ENCODE data around the gene NLGN2.
A peak's percentile ranks its signal among the peaks of the same experiment; 100 is the strongest.

NLGN2 gene

GRCh38 chr17:7415784-7416183 is 8.1 kb downstream of the NLGN2 start:
- DNase-seq: no peak

- DNase-seq: no peak
Observed at GRCh38 chr17:7416323-7416722, 8.7 kb downstream of the NLGN2 start.

- no peak for DNase-seq
Observed at GRCh38 chr17:7417056-7417655, 9.5 kb downstream of the NLGN2 start.

GRCh38 chr17:7418472-7419152 is 11.0 kb downstream of the NLGN2 start:
- no peak for DNase-seq

- no peak for DNase-seq
Observed at GRCh38 chr17:7419819-7420610, 12.4 kb downstream of the NLGN2 start, which contains the start of gene SPEM1. Gene SPEM1, plus strand, starts transcription at chr17:7420324. Its CDS starts 61 bp downstream, at chr17:7420385.

GRCh38 chr17:7421186-7421585 is 13.5 kb downstream of the NLGN2 start:
- no peak for DNase-seq

- DNase-seq: no peak
Observed at GRCh38 chr17:7423679-7424078, 16.0 kb downstream of the NLGN2 start.

- DNase-seq: no peak
Observed at GRCh38 chr17:7425316-7425715, 17.7 kb downstream of the NLGN2 start, which contains the start of gene SPEM2. Gene SPEM2, plus strand, starts transcription at chr17:7425616. Its CDS starts 73 bp downstream, at chr17:7425689.

- DNase-seq: no peak
Observed at GRCh38 chr17:7425756-7426155, 18.1 kb downstream of the NLGN2 start.

GRCh38 chr17:7426203-7426863 is 18.7 kb downstream of the NLGN2 start:
- DNase-seq: no peak

- no peak for DNase-seq
Observed at GRCh38 chr17:7426896-7427489, 19.3 kb downstream of the NLGN2 start.

- DNase-seq: no peak
Observed at GRCh38 chr17:7427549-7427948, 19.9 kb downstream of the NLGN2 start.

- no peak for DNase-seq
Observed at GRCh38 chr17:7428557-7428956, 20.9 kb downstream of the NLGN2 start, which contains the start of gene SPEM3. Gene SPEM3, plus strand, starts transcription at chr17:7428857. Its CDS starts 46 bp downstream, at chr17:7428903.

GRCh38 chr17:7429722-7430121 is 22.1 kb downstream of the NLGN2 start:
- DNase-seq: no peak

GRCh38 chr17:7431231-7431630 is 23.6 kb downstream of the NLGN2 start:
- no peak for DNase-seq

GRCh38 chr17:7432296-7432695 is 24.7 kb downstream of the NLGN2 start:
- no peak for DNase-seq

- DNase-seq: no peak
Observed at GRCh38 chr17:7435676-7436555, 28.3 kb downstream of the NLGN2 start.

- peak; percentile 86 for DNase-seq
Observed at GRCh38 chr17:7436556-7437368, 29.1 kb downstream of the NLGN2 start.

GRCh38 chr17:7437369-7437863 is 29.8 kb downstream of the NLGN2 start:
- no peak for DNase-seq

GRCh38 chr17:7437950-7438614 is 30.4 kb downstream of the NLGN2 start:
- peak; percentile 56 for DNase-seq
